ENCODE results near the gene TSHZ2.

The TSHZ2 gene

GRCh38 chr20:53447316-53447715 lies 475.2 kb downstream of the TSHZ2 start:
- ChIA-PET POLR2A (no interaction called here), CTCF (no interaction called here)
- TF ChIP-seq, protein P1, sequence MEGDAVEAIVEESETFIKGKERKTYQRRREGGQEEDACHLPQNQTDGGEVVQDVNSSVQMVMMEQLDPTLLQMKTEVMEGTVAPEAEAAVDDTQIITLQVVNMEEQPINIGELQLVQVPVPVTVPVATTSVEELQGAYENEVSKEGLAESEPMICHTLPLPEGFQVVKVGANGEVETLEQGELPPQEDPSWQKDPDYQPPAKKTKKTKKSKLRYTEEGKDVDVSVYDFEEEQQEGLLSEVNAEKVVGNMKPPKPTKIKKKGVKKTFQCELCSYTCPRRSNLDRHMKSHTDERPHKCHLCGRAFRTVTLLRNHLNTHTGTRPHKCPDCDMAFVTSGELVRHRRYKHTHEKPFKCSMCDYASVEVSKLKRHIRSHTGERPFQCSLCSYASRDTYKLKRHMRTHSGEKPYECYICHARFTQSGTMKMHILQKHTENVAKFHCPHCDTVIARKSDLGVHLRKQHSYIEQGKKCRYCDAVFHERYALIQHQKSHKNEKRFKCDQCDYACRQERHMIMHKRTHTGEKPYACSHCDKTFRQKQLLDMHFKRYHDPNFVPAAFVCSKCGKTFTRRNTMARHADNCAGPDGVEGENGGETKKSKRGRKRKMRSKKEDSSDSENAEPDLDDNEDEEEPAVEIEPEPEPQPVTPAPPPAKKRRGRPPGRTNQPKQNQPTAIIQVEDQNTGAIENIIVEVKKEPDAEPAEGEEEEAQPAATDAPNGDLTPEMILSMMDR (IDR thresholded peaks at IDR 0.05; ENCODE audit: control extremely low read depth, extremely low read depth, low read depth, missing control alignments): no peak

GRCh38 chr20:53448426-53448825 lies 476.3 kb downstream of the TSHZ2 start:
- DNase-seq (ENCODE audit: extremely low spot score): no peak
- CTCF ChIA-PET: no interaction called here
- POLR2A ChIA-PET: no interaction called here
- TF ChIP-seq, protein P1 (IDR thresholded peaks at IDR 0.05; ENCODE audit: control extremely low read depth, extremely low read depth, low read depth, missing control alignments): no peak

More at GRCh38 chr20:53447316-53447715, 475.2 kb downstream of the TSHZ2 start:
- no peak for DNase-seq (ENCODE audit: extremely low spot score)

DNA sequence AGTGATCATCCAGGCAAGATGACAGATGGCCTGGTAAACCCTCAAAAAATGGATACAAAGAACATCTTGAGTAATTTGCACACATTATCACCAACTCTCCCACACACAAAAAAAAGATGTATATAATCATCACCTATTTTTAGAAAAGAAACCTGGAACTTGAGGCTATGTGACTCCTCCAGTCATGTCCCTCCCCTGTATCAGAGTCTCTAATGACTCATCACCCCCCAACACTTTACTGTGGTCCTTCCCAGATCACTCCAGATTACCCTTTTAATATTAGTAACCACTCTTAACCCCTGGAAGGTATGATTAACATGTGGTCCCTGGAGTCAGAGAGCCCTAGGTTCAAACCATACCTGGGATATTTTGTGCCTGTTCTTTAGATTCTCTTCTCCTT lies 476.7 kb downstream of the TSHZ2 start:
- no peak for DNase-seq (ENCODE audit: extremely low spot score)
- TF ChIP-seq, protein P1 (IDR thresholded peaks at IDR 0.05; ENCODE audit: control extremely low read depth, extremely low read depth, low read depth, missing control alignments): no peak
- POLR2A ChIA-PET: no interaction called here
- CTCF ChIA-PET: no interaction called here

- ChIA-PET POLR2A (no interaction called here), CTCF (interaction anchor here (0.7 to 1.7 kb wide), 4 partner anchors 12 to 1409 kb away, joined by 3 to 4 read pairs (median 3); no protein-coding TSS in a partner anchor)
- no peak for DNase-seq (ENCODE audit: extremely low spot score)
- TF ChIP-seq, protein P1 (IDR thresholded peaks at IDR 0.05; ENCODE audit: control extremely low read depth, extremely low read depth, low read depth, missing control alignments): no peak
These were observed 480.9 kb downstream of the TSHZ2 start for GRCh38 chr20:53453076-53453475.

- CTCF ChIA-PET: no interaction called here
- TF ChIP-seq, protein P1 (IDR thresholded peaks at IDR 0.05; ENCODE audit: control extremely low read depth, extremely low read depth, low read depth, missing control alignments): no peak
- POLR2A ChIA-PET: no interaction called here
- DNase-seq (ENCODE audit: extremely low spot score): no peak
These were observed 482.6 kb downstream of the TSHZ2 start for GRCh38 chr20:53454675-53455276.

DNA sequence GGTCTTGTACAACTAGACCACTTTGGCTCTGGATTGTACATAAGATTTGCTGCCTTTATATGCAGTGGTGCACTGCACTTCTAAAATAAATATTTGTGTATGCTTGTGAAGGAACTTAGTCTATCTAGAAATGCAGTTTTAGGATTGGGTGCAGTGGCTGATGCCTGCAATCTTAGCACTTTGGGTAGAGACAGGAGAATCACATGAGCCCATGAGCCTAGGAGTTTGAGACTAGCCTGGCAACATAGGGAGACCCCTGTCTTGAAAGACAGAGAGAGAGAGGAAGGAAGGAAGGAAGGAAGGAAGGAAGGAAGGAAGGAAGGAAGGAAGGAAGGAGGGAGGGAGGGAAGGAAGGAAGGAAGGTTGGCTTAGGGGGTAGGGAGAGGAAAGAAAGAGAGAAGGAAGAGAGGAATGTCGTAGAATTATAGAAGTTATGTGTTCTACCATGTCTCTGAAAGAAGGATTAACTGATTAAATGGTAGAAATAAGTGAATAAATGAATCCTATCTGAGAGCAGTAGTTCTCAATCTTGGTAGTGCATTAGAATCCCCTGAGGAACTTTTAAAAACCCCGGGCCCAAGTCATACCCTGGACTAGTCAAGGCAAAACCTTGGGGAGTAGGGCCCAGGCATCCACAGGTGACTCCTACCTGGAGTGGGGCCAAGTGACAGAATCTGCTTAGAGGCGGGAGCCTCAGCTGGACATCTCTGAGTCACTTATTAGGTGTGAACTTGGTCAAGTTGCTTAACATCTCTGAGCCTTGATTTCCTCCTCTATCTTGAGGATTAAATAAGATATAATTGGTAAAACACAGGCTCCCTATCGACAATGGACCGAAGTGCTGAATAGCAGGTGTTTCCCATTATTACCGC lies 491.2 kb downstream of the TSHZ2 start:
- CTCF ChIA-PET: no interaction called here

More for the DNA sequence above, 491.2 kb downstream of the TSHZ2 start:
- DNase-seq (ENCODE audit: extremely low spot score): no peak
- TF ChIP-seq, protein P1 (IDR thresholded peaks at IDR 0.05; ENCODE audit: control extremely low read depth, extremely low read depth, low read depth, missing control alignments): no peak
- POLR2A ChIA-PET: no interaction called here
